ENCODE results near the gene CETN3. TPM values are rescaled to one million over a fixed set of nuclear protein-coding genes. Genes with fewer than 3 reads are reported as not detected.

Gene CETN3
- total RNA-seq, 1 experiment from 2014 or later = 42.8 TPM

- Histone ChIP-seq H3K4me3 (replicated peaks in 1 of 2; ENCODE audit: low read depth in 1 of 2, low read length in 2 of 2) (no peak overlapping the region), H3K79me2 (ENCODE audit: insufficient read depth, low read length) (no peaks in the 10 kb centered on the region), H4K20me1 (ENCODE audit: insufficient read depth) (no peaks in the 10 kb centered on the region), H3K36me3 (ENCODE audit: control insufficient read depth in 1 of 2, insufficient read depth in 2 of 2, low read length in 2 of 2) (no peaks in the 10 kb centered on the region), H3K4me2 (ENCODE audit: low read length) (no peak overlapping the region), H2AFZ (ENCODE audit: low read depth, low read length, poor library complexity, severe bottlenecking) (no peak overlapping the region), H3K27me3 (ENCODE audit: insufficient read depth, low read length) (no peaks in the 10 kb centered on the region), H3K4me1 (ENCODE audit: control insufficient read depth in 1 of 2, insufficient read depth in 2 of 2, low read length in 2 of 2) (no peaks in the 10 kb centered on the region; a peak in 1 of 4 replicates), H3K9me3 (ENCODE audit: control insufficient read depth in 1 of 2, insufficient read depth in 1 of 2, low read depth in 1 of 2, low read length in 2 of 2) (no peaks in the 10 kb centered on the region), H3K9ac (ENCODE audit: low read length) (no peak overlapping the region), H3K9me2 (ENCODE audit: insufficient read depth) (no peaks in the 10 kb centered on the region), H3K27ac (ENCODE audit: low read depth, low read length) (no peak overlapping the region)
- ChIA-PET CTCF (interaction anchor here (3.0 kb wide), 1 partner anchor 345 kb away, joined by 21 read pairs; no protein-coding TSS in a partner anchor), POLR2A (no interaction called here), RAD21 (ENCODE audit: low non-redundant PET in 1 of 2, low total read pairs in 2 of 2, uncharacterized antibody in 2 of 2, unreplicated experiment in 2 of 2) (no interaction called here)
- ATAC-seq = no peak
- BruUV-seq (replicated peaks) = no TSS peak
- intact Hi-C loops (cut with micrococcal nuclease) = loop anchor here (5.0 kb wide), 1 partner anchor 165 kb away; no protein-coding TSS in a partner anchor
- TF ChIP-seq TCF7L2 (IDR thresholded peaks at IDR 0.05; ENCODE audit: borderline replicate concordance, extremely low read depth, insufficient read depth, insufficient read length) (no peak), CTCF (IDR thresholded peaks at IDR 0.05 in 2 of 3, conservative IDR thresholded peaks at IDR 0.05 in 1 of 3; ENCODE audit: borderline replicate concordance in 1 of 3, insufficient read depth in 1 of 3, low read depth in 2 of 3, low read length in 2 of 3) (no peak), ZBTB33 (IDR thresholded peaks at IDR 0.05; ENCODE audit: extremely low read depth, insufficient replicate concordance, low read length) (no peak), RAD21 (IDR thresholded peaks at IDR 0.05; ENCODE audit: low read depth) (no peak), CBX3 (IDR thresholded peaks at IDR 0.05; ENCODE audit: low read depth) (no peak), SIN3A (IDR thresholded peaks at IDR 0.05; ENCODE audit: low read depth) (no peak), ATF3 (IDR thresholded peaks at IDR 0.05) (no peak)
- DNase-seq (ENCODE audit: low read depth, low spot score) = no peak
Observed at GRCh38 chr5:90437663-90438062, 28.1 kb upstream of the CETN3 start.
